HL-60/S4 treated with phorbol 12-myristate 13-acetate at 8.2 ng/mL for 4 days and 3 days (cell line): Measurements from ENCODE around the gene NCOA5.
"Not testable (repeated sequence)": the region's sequence is repeated elsewhere in the genome, so short reads cannot be mapped to it uniquely, and the experiment has no call there.

Experiments
- in situ Hi-C: fragments of 300-500 bp; cut with MboI; formaldehyde crosslinking; loops from 2 replicates; pipeline ENCODE4 v1.15.0; 2022; ENCODE audit warnings: low sequenced_read_pairs

NCOA5 gene

DNA sequence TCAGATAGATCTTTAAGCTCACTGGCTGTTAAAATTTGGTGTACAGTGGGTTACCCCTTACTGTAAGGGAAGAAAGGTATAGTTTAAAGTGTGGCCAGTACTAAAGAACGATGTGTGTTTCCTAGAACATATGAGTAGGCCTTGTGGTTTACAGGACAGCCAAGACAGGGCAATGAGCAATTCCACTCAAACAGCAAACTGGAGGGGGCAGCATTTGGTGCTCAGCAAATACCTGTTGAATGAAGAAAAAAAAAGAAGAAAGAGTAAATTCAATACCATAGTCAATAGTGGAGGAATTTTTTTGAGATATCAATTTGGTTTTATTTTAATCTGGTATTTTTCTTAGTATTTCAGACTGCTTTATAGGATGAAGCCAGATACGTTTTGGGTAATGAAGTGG is 3.8 kb upstream of the NCOA5 start:
- in situ Hi-C loops: no loop called here

- in situ Hi-C loops: not testable (repeated sequence)
Measured at GRCh38 chr20:46091622-46092535, 2.1 kb upstream of the NCOA5 start.

DNA sequence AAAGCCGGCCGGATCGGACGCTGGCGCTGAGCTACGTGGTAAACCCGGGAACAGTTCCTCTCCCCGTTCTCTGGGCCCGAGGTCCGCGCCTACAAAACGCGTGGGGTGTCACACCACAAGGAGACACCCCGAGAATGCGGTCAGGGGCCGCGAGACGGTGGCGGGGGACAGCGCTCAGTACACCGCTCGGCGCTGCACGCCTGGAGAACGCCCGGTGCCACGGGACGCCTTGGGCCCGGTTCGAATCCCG is 670 bp downstream of the NCOA5 start:
- in situ Hi-C loops: no loop called here

- in situ Hi-C loops: no loop called here
Measured at GRCh38 chr20:46088409-46089166, 1.2 kb downstream of the NCOA5 start.

- in situ Hi-C loops: no loop called here
Measured at GRCh38 chr20:46087161-46087560, 2.6 kb downstream of the NCOA5 start.

DNA sequence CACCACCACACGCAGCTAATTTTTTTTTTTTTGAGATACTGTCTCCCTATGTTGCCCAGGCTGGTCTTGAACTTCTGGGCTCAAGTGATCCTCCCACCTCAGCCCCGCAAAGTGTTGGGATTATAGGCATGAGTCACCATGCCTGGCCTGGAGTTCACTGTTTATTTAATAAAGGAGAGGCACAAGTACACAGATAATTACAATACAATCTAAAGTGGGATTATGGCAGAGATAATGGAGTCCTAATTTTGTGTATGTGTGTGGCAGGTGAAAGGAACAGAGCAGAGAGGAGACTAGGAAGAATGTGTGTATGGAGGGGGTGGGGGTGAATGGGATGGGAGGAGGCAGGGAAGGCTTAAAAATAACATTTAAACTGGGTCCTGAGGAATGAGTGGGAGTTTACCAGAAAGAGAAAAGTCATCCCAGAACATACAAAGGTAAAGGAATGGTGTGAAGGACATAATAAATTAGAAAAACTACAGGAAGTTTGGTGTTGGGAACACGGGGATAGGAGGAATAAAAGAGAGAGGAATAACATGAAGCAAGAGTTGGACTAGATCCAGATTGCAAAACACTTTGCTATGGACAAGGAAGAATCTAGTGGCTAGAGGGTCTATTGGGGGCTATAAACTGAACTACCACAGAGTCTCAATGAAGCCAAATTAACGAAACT is 4.4 kb downstream of the NCOA5 start:
- in situ Hi-C loops: no loop called here

- in situ Hi-C loops: no loop called here
Measured at GRCh38 chr20:46084805-46085178, 5.0 kb downstream of the NCOA5 start.

DNA sequence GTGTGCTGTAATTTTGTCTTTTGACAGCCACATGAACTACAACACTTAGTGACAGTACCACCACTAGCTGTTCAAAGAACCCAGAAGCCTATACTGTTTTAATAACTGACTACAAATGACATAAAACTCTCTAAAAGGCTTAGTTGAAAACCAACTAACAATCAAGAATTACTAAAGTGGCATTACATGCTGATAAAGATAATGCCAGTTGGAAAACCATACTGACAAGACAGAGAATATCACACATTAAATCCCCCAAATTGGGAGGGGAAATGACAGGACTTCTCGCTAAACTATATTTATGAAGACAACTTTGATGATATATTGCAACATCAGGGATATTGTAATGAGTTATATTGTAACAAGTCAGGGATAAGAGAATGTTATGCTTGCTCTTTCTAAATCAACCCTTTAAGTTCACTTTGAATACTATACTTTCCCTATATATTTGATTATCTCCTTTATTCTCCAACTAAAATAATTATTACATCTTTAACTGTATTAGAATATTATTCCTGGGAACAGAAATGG is 6.2 kb downstream of the NCOA5 start:
- in situ Hi-C loops: no loop called here

- in situ Hi-C loops: no loop called here
Measured at GRCh38 chr20:46083101-46083500, 6.7 kb downstream of the NCOA5 start.

- in situ Hi-C loops: no loop called here
Measured at GRCh38 chr20:46081074-46081473, 8.7 kb downstream of the NCOA5 start.

GRCh38 chr20:46078954-46079353 is 10.8 kb downstream of the NCOA5 start:
- in situ Hi-C loops: no loop called here

- in situ Hi-C loops: no loop called here
Measured at GRCh38 chr20:46077642-46078305, 12.0 kb downstream of the NCOA5 start.

DNA sequence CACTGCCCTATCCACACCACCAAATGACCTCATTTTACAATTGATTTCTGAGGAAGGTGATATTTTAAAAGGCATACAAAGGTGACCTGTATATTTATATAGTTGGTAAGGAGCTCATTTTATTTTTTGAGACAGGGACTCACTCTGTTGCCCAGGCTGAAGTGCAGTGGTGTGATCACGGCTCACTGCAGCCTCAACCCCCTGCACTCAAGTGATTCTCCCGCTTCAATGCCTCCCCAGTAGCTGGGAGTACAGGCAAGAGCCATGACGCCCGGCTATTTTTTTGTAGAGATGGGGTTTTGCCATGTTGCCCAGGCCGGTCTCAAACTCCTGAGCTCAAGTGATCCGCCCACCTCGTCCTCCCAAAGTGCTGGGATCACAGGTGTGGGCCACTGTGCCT is 13.0 kb downstream of the NCOA5 start:
- in situ Hi-C loops: no loop called here

DNA sequence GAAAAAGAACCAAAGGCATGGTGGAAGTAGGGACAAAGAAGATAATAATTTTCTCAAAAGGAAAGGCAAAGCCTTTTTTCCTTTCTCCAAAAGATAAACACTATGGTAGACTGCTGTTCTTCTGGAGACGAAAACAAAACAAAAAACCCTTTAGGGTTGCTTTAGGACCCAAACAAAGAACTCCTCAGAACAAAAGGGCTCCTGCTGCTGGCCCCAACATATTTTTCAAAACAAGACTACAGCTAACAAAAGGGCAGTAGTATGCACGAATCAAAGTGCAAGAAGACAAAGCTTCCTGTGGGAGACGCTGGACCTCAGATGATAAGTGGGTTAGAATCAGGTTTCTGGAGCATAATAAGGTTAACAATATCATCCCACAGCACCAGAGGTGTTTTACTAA is 15.8 kb downstream of the NCOA5 start:
- in situ Hi-C loops: no loop called here

GRCh38 chr20:46073443-46073842 is 16.3 kb downstream of the NCOA5 start:
- in situ Hi-C loops: no loop called here

- in situ Hi-C loops: no loop called here
Measured at GRCh38 chr20:46073024-46073423, 16.7 kb downstream of the NCOA5 start.

- in situ Hi-C loops: no loop called here
Measured at GRCh38 chr20:46071573-46071972, 18.2 kb downstream of the NCOA5 start.

- in situ Hi-C loops: no loop called here
Measured at GRCh38 chr20:46070215-46070900, 19.4 kb downstream of the NCOA5 start.

- in situ Hi-C loops: no loop called here
Measured at GRCh38 chr20:46065691-46066090, 24.1 kb downstream of the NCOA5 start.

- in situ Hi-C loops: no loop called here
Measured at GRCh38 chr20:46065006-46065405, 24.8 kb downstream of the NCOA5 start.

- in situ Hi-C loops: no loop called here
Measured at GRCh38 chr20:46063652-46064054, 26.1 kb downstream of the NCOA5 start.
